OCI-LY1 (cell line): Measurements from ENCODE around the gene ZNF616.

Experiments
- EZH2 ChIP-seq: fragments of 200-600 bp; sonication (generic), shearing (Covaris generic); IDR thresholded peaks from 2 replicates; pipeline ENCODE4 v1.8.0; 2017; ENCODE audit warnings: borderline replicate concordance, mixed run types, mild to moderate bottlenecking, antibody characterized with exemption, low read length, moderate library complexity, mixed read lengths
- TF ChIP-seq, protein P1 (sequence below): fragments of 200-600 bp; sonication (generic), shearing (Covaris generic); IDR thresholded peaks from 2 replicates; pipeline ENCODE4 v1.5.1; 2017; ENCODE audit warnings: mild to moderate bottlenecking, antibody characterized with exemption, low read length, moderate library complexity, mixed read lengths

GRCh38 chr19:52155596-52156359 lies 16.0 kb upstream of the ZNF616 start:
- TF ChIP-seq, protein P1, sequence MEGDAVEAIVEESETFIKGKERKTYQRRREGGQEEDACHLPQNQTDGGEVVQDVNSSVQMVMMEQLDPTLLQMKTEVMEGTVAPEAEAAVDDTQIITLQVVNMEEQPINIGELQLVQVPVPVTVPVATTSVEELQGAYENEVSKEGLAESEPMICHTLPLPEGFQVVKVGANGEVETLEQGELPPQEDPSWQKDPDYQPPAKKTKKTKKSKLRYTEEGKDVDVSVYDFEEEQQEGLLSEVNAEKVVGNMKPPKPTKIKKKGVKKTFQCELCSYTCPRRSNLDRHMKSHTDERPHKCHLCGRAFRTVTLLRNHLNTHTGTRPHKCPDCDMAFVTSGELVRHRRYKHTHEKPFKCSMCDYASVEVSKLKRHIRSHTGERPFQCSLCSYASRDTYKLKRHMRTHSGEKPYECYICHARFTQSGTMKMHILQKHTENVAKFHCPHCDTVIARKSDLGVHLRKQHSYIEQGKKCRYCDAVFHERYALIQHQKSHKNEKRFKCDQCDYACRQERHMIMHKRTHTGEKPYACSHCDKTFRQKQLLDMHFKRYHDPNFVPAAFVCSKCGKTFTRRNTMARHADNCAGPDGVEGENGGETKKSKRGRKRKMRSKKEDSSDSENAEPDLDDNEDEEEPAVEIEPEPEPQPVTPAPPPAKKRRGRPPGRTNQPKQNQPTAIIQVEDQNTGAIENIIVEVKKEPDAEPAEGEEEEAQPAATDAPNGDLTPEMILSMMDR = no peak
- TF ChIP-seq EZH2 = no peak
